ENCODE results near the gene EIF2AK3.

The EIF2AK3 gene

DNA sequence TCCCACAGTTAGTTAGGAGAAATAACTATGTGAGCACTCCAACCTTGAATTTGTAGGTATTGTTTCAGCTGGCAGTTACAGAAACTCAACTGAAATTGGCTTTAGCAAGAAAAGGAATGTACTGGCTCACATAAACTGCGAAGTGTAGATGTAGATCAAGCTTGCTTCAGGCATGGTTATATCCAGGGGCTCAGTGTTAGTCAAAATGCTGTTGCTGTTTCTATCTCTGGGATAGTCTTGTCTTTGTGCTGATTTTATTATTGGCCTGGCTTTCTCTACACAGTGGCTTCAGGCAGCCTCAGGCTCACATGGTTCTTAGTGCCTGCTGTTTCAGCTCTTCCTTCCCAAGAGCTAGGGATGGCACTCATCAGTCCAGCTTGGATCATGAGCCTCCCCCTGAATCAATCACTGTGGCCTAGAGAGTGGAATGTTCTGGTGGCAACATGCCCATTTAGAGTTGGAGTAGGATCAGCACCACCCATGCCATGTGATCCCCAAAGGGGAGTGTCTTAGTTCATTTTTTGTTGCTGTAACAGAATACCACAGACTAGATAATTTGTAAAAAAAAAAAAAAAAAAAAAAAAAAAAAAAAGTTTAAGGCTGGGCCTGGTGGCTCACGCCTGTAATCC lies 105.7 kb downstream of the EIF2AK3 start:
- CTCF ChIA-PET = interaction anchor here (0.6 kb wide), 1 partner anchor 171 kb away, joined by 3 read pairs; no protein-coding TSS in a partner anchor
- Histone ChIP-seq H3K4me3 (ENCODE audit: low read depth, low read length) (no peak overlapping the region), H3K36me3 (ENCODE audit: control insufficient read depth in 2 of 2, insufficient read depth in 1 of 2, low read length in 2 of 2) (no peaks in the 10 kb centered on the region), H3K9me3 (ENCODE audit: control insufficient read depth, insufficient read depth, low read depth, low read length) (no peaks in the 10 kb centered on the region), H3K27ac (ENCODE audit: extremely low read depth, low read depth, low read length) (no peak overlapping the region), H3K4me1 (ENCODE audit: control insufficient read depth, insufficient read depth, low read length) (no peaks in the 10 kb centered on the region)
- TF ChIP-seq ZBTB6 (tag by site-specific recombination; IDR thresholded peaks at IDR 0.05) = no peak
- no peak for TF ChIP-seq TCF7L2 (IDR thresholded peaks at IDR 0.05; ENCODE audit: borderline replicate concordance, low read depth, low read length)
- TF ChIP-seq ELK4 (IDR thresholded peaks at IDR 0.05; ENCODE audit: borderline replicate concordance, low read depth, low read length) = no peak
- TF ChIP-seq ZNF140 (tag by site-specific recombination; IDR thresholded peaks at IDR 0.05) = no peak
- TF ChIP-seq REPIN1 (tag by site-specific recombination; IDR thresholded peaks at IDR 0.05; ENCODE audit: low read depth) = no peak
- no peak for TF ChIP-seq ZNF133 (tag by site-specific recombination; IDR thresholded peaks at IDR 0.05)
- no peak for TF ChIP-seq ZNF223 (tag by site-specific recombination; IDR thresholded peaks at IDR 0.05)
- no peak for TF ChIP-seq ZNF629 (tag by site-specific recombination; IDR thresholded peaks at IDR 0.05)
- TF ChIP-seq ZNF473 (tag by site-specific recombination; IDR thresholded peaks at IDR 0.05) = no peak
- TF ChIP-seq OVOL3 (tag by site-specific recombination; IDR thresholded peaks at IDR 0.05) = no peak
- no peak for TF ChIP-seq ZNF585B (tag by site-specific recombination; IDR thresholded peaks at IDR 0.05)
- TF ChIP-seq, protein P1, sequence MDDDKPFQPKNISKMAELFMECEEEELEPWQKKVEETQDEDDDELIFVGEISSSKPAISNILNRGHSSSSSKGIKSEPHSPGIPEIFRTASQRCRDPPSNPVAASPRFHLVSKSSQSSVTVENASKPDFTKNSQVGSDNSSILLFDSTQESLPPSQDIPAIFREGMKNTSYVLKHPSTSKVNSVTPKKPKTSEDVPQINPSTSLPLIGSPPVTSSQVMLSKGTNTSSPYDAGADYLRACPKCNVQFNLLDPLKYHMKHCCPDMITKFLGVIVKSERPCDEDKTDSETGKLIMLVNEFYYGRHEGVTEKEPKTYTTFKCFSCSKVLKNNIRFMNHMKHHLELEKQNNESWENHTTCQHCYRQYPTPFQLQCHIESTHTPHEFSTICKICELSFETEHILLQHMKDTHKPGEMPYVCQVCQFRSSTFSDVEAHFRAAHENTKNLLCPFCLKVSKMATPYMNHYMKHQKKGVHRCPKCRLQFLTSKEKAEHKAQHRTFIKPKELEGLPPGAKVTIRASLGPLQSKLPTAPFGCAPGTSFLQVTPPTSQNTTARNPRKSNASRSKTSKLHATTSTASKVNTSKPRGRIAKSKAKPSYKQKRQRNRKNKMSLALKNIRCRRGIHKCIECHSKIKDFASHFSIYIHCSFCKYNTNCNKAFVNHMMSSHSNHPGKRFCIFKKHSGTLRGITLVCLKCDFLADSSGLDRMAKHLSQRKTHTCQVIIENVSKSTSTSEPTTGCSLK (tag by site-specific recombination; IDR thresholded peaks at IDR 0.05) = no peak
- POLR2A ChIA-PET = no interaction called here

- H3K36me3 ChIP-seq (ENCODE audit: control insufficient read depth in 2 of 2, insufficient read depth in 1 of 2, low read length in 2 of 2) = no peaks in the 10 kb centered on the region
- CTCF ChIA-PET = no interaction called here
- TF ChIP-seq ZNF211 (tag by site-specific recombination; IDR thresholded peaks at IDR 0.05; ENCODE audit: low read depth) = no peak
- TF ChIP-seq ZNF398 (tag by site-specific recombination; IDR thresholded peaks at IDR 0.05) = no peak
- no peak for TF ChIP-seq KLF7 (tag by site-specific recombination; IDR thresholded peaks at IDR 0.05; ENCODE audit: borderline replicate concordance)
- TF ChIP-seq ZNF585B (tag by site-specific recombination; IDR thresholded peaks at IDR 0.05) = no peak
Observed at GRCh38 chr2:88517759-88518201, 109.5 kb downstream of the EIF2AK3 start.

More at GRCh38 chr2:88517759-88518201, 109.5 kb downstream of the EIF2AK3 start:
- H3K9me3 ChIP-seq (ENCODE audit: control insufficient read depth, insufficient read depth, low read depth, low read length) = no peaks in the 10 kb centered on the region
- H3K4me1 ChIP-seq (ENCODE audit: control insufficient read depth, insufficient read depth, low read length) = no peaks in the 10 kb centered on the region
- POLR2A ChIA-PET = no interaction called here
- H3K27ac ChIP-seq (ENCODE audit: extremely low read depth, low read depth, low read length) = no peak overlapping the region
- H3K4me3 ChIP-seq (ENCODE audit: low read depth, low read length) = no peak overlapping the region
